Activated naive CD8-positive, alpha-beta T cell treated with anti-CD3 and anti-CD28 coated beads, Interleukin-2, amount 50 U/mL, for 16 hours (primary cell): Measurements from ENCODE around the gene ABHD10.
"Not testable (repeated sequence)": the region's sequence is repeated elsewhere in the genome, so short reads cannot be mapped to it uniquely, and the experiment has no call there.

Experiments used
- DNase-seq: peaks from one replicate; pipeline ENCODE4 v3.0.0-alpha.2; 2020; ENCODE audit warnings: low read depth, low spot score

ABHD10 gene

GRCh38 chr3:112032098-112032731 lies 53.4 kb downstream of the ABHD10 start:
- no peak for DNase-seq

- DNase-seq: no peak
These were observed 55.6 kb downstream of the ABHD10 start, which contains the start of gene TMPRSS7 for GRCh38 chr3:112034436-112034835. TMPRSS7 (plus strand) TSS chr3:112034736; CDS start chr3:112034846, 110 bp downstream.

- DNase-seq: no peak
These were observed 56.4 kb downstream of the ABHD10 start for GRCh38 chr3:112035241-112035640.

- not testable (repeated sequence) for DNase-seq
These were observed 58.4 kb downstream of the ABHD10 start for GRCh38 chr3:112037194-112037593.

GRCh38 chr3:112038863-112039262 lies 60.0 kb downstream of the ABHD10 start:
- DNase-seq: no peak

- DNase-seq: no peak
These were observed 62.5 kb downstream of the ABHD10 start for GRCh38 chr3:112041321-112041720.

GRCh38 chr3:112042842-112043280 lies 64.0 kb downstream of the ABHD10 start:
- no peak for DNase-seq
